ENCODE measurements around the gene GJB1. TPM values are rescaled to one million over a fixed set of nuclear protein-coding genes. Genes with fewer than 3 reads are reported as not detected.

GJB1 gene
- total and polyA plus RNA-seq, 9 of the 15 experiments (the other 6 are each of a cell fraction or from before 2014, with no cell fraction given), result 0.11 TPM; not detected in 8

DNA sequence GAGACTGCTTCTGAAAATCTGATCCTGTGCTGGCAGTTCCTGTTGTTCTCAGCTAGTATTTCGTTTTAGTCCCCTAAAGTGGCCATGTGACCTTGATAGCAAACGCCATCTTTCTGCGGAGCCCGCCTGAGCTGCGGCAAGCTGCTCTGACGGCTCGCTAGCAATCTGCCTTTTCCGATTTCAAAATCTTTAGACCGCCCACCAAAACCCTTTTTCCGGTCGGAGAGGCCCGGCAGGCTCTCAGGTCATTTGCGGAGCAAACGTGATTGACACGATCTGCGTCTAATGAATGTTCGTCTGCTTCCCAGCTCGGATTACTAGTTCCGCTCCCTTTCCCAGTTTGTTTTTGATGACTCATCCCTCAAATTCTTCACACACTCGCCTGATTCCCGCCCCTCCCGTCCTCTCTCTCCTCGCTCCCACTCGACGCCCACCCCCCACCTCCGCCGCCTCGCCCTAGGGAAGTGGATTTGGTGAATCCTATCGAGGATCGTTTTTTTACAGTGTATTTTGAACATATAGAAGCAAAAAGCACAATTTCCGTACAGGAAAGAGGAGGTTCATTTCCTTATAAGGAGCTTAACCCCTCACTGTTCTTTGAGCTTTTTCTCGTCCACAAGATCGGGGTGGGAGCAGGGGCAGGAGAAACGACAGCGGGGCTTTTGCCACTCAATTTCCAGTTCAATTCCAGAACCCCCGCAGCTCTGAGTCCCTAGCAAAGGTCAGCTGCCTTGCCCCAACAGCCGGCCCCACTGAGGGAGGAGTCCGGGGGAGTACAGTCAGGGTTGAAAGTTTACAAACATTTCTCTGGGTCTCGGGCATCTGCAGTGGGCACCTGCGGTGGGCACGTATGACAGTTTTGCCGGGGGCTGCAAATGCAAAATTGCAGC, 40.9 kb upstream of the GJB1 start (continued):
- TF ChIP-seq, protein P1, sequence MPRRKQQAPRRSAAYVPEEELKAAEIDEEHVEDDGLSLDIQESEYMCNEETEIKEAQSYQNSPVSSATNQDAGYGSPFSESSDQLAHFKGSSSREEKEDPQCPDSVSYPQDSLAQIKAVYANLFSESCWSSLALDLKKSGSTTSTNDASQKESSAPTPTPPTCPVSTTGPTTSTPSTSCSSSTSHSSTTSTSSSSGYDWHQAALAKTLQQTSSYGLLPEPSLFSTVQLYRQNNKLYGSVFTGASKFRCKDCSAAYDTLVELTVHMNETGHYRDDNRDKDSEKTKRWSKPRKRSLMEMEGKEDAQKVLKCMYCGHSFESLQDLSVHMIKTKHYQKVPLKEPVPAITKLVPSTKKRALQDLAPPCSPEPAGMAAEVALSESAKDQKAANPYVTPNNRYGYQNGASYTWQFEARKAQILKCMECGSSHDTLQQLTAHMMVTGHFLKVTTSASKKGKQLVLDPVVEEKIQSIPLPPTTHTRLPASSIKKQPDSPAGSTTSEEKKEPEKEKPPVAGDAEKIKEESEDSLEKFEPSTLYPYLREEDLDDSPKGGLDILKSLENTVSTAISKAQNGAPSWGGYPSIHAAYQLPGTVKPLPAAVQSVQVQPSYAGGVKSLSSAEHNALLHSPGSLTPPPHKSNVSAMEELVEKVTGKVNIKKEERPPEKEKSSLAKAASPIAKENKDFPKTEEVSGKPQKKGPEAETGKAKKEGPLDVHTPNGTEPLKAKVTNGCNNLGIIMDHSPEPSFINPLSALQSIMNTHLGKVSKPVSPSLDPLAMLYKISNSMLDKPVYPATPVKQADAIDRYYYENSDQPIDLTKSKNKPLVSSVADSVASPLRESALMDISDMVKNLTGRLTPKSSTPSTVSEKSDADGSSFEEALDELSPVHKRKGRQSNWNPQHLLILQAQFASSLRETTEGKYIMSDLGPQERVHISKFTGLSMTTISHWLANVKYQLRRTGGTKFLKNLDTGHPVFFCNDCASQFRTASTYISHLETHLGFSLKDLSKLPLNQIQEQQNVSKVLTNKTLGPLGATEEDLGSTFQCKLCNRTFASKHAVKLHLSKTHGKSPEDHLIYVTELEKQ (CRISPR knock-in tag; IDR thresholded peaks at IDR 0.05), result no peak
- TF ChIP-seq, protein P2, sequence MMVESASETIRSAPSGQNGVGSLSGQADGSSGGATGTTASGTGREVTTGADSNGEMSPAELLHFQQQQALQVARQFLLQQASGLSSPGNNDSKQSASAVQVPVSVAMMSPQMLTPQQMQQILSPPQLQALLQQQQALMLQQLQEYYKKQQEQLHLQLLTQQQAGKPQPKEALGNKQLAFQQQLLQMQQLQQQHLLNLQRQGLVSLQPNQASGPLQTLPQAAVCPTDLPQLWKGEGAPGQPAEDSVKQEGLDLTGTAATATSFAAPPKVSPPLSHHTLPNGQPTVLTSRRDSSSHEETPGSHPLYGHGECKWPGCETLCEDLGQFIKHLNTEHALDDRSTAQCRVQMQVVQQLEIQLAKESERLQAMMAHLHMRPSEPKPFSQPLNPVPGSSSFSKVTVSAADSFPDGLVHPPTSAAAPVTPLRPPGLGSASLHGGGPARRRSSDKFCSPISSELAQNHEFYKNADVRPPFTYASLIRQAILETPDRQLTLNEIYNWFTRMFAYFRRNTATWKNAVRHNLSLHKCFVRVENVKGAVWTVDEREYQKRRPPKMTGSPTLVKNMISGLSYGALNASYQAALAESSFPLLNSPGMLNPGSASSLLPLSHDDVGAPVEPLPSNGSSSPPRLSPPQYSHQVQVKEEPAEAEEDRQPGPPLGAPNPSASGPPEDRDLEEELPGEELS (CRISPR knock-in tag; IDR thresholded peaks at IDR 0.05; ENCODE audit: borderline replicate concordance), result no peak
- TF ChIP-seq CBFA2T2 (conservative IDR thresholded peaks at IDR 0.05), result no peak
- TF ChIP-seq, protein P3, sequence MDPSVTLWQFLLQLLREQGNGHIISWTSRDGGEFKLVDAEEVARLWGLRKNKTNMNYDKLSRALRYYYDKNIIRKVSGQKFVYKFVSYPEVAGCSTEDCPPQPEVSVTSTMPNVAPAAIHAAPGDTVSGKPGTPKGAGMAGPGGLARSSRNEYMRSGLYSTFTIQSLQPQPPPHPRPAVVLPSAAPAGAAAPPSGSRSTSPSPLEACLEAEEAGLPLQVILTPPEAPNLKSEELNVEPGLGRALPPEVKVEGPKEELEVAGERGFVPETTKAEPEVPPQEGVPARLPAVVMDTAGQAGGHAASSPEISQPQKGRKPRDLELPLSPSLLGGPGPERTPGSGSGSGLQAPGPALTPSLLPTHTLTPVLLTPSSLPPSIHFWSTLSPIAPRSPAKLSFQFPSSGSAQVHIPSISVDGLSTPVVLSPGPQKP (CRISPR knock-in tag; IDR thresholded peaks at IDR 0.05), result no peak
- TF ChIP-seq ZNF589 (CRISPR knock-in tag; IDR thresholded peaks at IDR 0.05; ENCODE audit: low read depth), result no peak
- peak; percentile 84 for TF ChIP-seq TAF1 (IDR thresholded peaks at IDR 0.05; ENCODE audit: control insufficient read depth, extremely low read depth, insufficient read depth, low read length, severe bottlenecking)
- TF ChIP-seq JUND (IDR thresholded peaks at IDR 0.05; ENCODE audit: borderline replicate concordance, low read depth, low read length), result peak; percentile 96
- TF ChIP-seq JUND (tag; IDR thresholded peaks at IDR 0.05; ENCODE audit: borderline replicate concordance, low read depth, low read length), result peak; percentile 90
- no peak for TF ChIP-seq TSC22D4 (tag; IDR thresholded peaks at IDR 0.05)
- peak; percentile 75 for TF ChIP-seq DPF2 (IDR thresholded peaks at IDR 0.05)
- TF ChIP-seq EGR1 (conservative IDR thresholded peaks at IDR 0.05), result peak; percentile 86
- TF ChIP-seq OTX1 (CRISPR knock-in tag; IDR thresholded peaks at IDR 0.05), result no peak
- peak; percentile 98 for TF ChIP-seq C11orf30 (IDR thresholded peaks at IDR 0.05; ENCODE audit: low read depth)
- TF ChIP-seq ARID1B (IDR thresholded peaks at IDR 0.05), result peak; percentile 69
- TF ChIP-seq MAFK (IDR thresholded peaks at IDR 0.05; ENCODE audit: low read length), result peak; percentile 83; the same call in 1 of the 2 replicates
- no peak for TF ChIP-seq ZBED1 (IDR thresholded peaks at IDR 0.05)
- no peak for TF ChIP-seq ZNF140 (CRISPR knock-in tag; IDR thresholded peaks at IDR 0.05)
- no peak for TF ChIP-seq POLR3A (IDR thresholded peaks at IDR 0.05; ENCODE audit: borderline replicate concordance, extremely low read depth, insufficient read depth, insufficient read length)
- peak; percentile 72 for TF ChIP-seq FOXM1 (IDR thresholded peaks at IDR 0.05; ENCODE audit: low read depth)
- no peak for TF ChIP-seq FOXM1 (CRISPR knock-in tag; IDR thresholded peaks at IDR 0.05; ENCODE audit: low read depth)
- TF ChIP-seq ATF1 (CRISPR knock-in tag; IDR thresholded peaks at IDR 0.05), result no peak
- peak; percentile 60 for TF ChIP-seq ATF1 (tag; IDR thresholded peaks at IDR 0.05)

All from K562 (cell line).